GM10248 (cell line): Measurements from ENCODE around the gene HES1.
"Not testable (repeated sequence)": the region's sequence is repeated elsewhere in the genome, so short reads cannot be mapped to it uniquely, and the experiment has no call there.

ENCODE experiments used
- CTCF ChIA-PET: fragments of 300-600 bp; sonication (Branson Sonifier 250); formaldehyde crosslinking; extraction: SDS; loops from one replicate; lab custom pipeline; 2021; ENCODE audit warnings: antibody characterized with exemption; lab: Yijun Ruan, JAX
- POLR2A ChIA-PET: fragments of 350-650 bp; sonication (Branson Sonifier 250); formaldehyde crosslinking; extraction: SDS; loops from one replicate; lab custom pipeline; 2020; ENCODE audit warnings: antibody characterized with exemption; lab: Yijun Ruan, JAX
- DNase-seq: peaks from one replicate; pipeline ENCODE4 v3.0.0; 2012; ENCODE audit errors: extremely low spot score
- CTCF ChIP-seq: IDR thresholded peaks from 2 replicates; pipeline ENCODE4 v1.5.1; 2012; ENCODE audit warnings: mild to moderate bottlenecking, low read depth; ENCODE audit errors: extremely low read depth, missing control alignments, control extremely low read depth

Gene HES1

DNA sequence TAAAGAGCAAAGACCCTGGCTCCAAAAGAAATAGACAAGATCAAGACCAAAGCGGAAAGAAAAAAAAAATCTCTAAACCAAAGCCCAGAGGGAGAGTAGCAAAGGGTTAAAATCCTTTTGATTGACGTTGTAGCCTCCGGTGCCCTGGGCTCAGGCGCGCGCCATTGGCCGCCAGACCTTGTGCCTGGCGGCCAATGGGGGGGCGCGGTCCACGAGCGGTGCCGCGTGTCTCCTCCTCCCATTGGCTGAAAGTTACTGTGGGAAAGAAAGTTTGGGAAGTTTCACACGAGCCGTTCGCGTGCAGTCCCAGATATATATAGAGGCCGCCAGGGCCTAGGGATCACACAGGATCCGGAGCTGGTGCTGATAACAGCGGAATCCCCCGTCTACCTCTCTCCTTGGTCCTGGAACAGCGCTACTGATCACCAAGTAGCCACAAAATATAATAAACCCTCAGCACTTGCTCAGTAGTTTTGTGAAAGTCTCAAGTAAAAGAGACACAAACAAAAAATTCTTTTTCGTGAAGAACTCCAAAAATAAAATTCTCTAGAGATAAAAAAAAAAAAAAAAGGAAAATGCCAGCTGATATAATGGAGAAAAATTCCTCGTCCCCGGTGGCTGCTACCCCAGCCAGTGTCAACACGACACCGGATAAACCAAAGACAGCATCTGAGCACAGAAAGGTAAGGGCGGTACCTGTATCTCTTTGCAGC lies at the start of gene HES1:
TSS of gene HES1 (plus strand) at position 343 of the 713 bp plus-strand sequence. CDS start at position 576, 233 bp downstream.
- no peak for TF ChIP-seq CTCF
- DNase-seq, result peak; percentile 83
- ChIA-PET CTCF (interaction anchor here (1.0 to 1.5 kb wide), 2 partner anchors 180 kb away, joined by 3 to 4 read pairs; no protein-coding TSS in a partner anchor), POLR2A (interaction anchor here (0.6 to 0.8 kb wide), 2 partner anchors 31 to 169 kb away, joined by 4 to 6 read pairs; no protein-coding TSS in a partner anchor)

DNA sequence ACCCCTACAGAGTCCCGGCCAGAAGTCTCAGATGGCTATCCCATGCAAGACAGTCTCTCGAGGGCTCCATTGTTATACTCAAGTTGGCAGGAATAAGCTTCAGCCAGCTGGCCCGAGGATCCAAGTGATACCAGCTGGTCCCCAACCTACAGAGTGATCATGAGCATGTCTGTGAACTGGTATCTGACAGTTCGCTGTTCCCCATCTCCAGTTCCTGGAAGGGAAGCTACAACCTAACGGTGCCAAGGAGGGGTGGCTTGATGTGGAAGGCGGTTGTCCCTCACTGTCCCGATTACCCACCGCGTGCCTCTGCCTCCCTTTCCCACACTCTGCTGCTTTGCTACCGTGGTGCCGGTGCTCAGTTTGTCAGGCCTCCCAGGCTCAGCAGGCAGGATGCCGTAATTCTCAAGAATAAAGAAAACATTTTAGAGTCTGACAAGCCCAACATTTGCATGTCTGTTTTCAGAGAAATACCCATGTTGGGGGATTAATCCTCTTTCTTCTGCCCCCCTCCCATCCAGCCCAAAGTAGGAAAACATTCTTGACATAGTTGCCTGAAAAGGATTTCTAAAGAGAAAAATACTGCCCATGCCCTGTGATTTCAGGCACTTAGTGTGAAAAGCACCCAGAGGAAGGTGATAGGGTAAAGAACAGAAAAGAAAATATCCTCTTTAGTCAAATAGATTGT lies 49.4 kb upstream of the HES1 start:
- no peak for TF ChIP-seq CTCF
- DNase-seq, result no peak
- CTCF ChIA-PET, result interaction anchor here (2.9 kb wide), 1 partner anchor 14 kb away, joined by 7 read pairs; no protein-coding TSS in a partner anchor
- POLR2A ChIA-PET, result no interaction called here

DNA sequence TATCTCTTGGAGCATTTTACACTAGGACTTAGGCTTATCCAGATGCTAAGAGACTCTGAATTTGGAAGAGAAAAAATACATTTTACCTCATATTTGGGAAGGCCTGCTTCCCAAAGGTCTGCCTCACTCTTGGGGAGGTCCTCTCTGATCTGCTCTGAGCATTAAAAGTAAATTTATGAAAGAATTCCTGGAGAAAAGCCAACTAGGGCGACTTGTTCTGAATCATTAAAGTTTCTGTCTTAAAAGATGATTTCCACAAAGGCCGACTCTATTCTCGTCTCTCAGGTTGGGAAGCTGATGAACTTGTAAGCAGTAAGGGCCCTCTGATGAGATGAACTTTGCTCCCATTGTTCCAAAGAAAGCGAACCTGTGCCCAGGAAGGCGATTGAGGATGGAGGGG lies 48.7 kb upstream of the HES1 start:
- no peak for TF ChIP-seq CTCF
- CTCF ChIA-PET, result no interaction called here
- POLR2A ChIA-PET, result no interaction called here
- DNase-seq, result no peak

GRCh38 chr3:194087995-194088855 lies 47.7 kb upstream of the HES1 start:
- CTCF ChIA-PET, result interaction anchor here (0.8 to 2.1 kb wide), 6 partner anchors 13 to 118 kb away, joined by 3 to 6 read pairs (median 4); no protein-coding TSS in a partner anchor
- no peak for TF ChIP-seq CTCF
- POLR2A ChIA-PET, result no interaction called here
- DNase-seq, result no peak

- CTCF ChIA-PET, result interaction anchor here (0.8 to 2.1 kb wide), 7 partner anchors 12 to 120 kb away, joined by 3 to 6 read pairs (median 5); no protein-coding TSS in a partner anchor
- no peak for TF ChIP-seq CTCF
- DNase-seq, result peak; percentile 66
- POLR2A ChIA-PET, result no interaction called here
Measured at GRCh38 chr3:194089357-194090177, 46.4 kb upstream of the HES1 start.

DNA sequence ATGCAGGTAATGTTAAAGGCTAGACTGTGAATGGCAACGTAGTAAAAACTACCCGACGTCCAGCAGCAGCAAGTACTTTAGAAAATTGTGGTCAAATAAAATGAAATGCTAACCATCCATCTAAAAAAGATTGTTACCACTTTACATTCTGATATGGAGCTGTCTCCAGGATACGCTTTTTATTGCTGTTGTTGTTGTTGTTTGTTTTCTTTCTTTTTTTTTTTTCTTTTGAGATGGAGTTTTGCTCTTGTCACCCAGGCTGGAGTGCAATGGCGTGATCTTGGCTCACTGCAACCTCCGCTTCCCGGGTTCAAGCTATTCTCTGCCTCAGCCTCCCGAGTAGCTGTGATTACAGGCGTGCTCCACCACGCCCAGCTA lies 45.8 kb upstream of the HES1 start:
- CTCF ChIA-PET, result interaction anchor here (1.2 to 2.1 kb wide), 6 partner anchors 11 to 31 kb away, joined by 3 to 6 read pairs (median 4); no protein-coding TSS in a partner anchor
- POLR2A ChIA-PET, DNase-seq: not testable (repeated sequence)
